Erythroblast (primary cell): Measurements from ENCODE around the gene ZMYND8.
"Not testable (repeated sequence)": the region's sequence is repeated elsewhere in the genome, so short reads cannot be mapped to it uniquely, and the experiment has no call there.

ENCODE experiments used
- DNase-seq, 2 experiments: peaks; one replicate each; lab custom pipeline; 2025; lab: John Stamatoyannopoulos, UW
- GATA1 ChIP-seq: IDR thresholded peaks from 2 replicates; pipeline ENCODE4 v1.6.1; 2011; ENCODE audit warnings: low read depth, mild to moderate bottlenecking, control low read depth, low read length, moderate library complexity
- POLR2A ChIP-seq: IDR thresholded peaks from 2 replicates; pipeline ENCODE4 v1.6.1; 2011; ENCODE audit warnings: mild to moderate bottlenecking, low read length

Gene ZMYND8

DNA sequence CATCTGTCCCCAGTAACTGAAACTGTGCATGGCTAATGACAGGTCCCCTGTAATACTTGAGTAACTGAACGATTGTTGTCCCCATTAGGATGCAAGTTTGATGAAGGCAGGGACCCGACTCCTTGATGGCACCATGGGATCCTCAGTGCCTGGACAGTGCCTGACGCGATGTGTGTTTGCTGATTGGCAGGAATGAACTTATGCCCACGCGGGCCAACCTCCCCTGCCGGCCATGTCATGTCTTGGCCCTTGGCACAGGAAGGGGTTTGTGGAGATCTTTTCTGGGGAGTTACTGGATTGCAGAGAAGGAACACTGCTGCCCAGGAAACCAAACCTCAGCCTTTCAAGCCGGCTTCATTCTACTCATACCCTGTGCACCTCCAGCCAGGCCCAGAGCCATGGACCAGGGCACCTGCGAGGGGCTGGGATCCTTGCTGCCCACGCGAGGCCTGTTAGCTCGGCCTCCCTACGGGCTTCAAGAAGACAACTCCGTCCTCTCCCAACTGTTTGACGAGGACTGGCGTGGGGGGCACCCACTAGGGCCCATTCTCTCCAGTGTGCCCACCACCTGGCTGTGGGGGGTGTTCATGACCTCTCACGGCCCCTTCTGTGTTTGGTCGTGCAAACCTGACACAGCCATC lies 147.8 kb downstream of the ZMYND8 start:
- TF ChIP-seq GATA1 (no peak), POLR2A (no peak)
- no peak for DNase-seq

DNA sequence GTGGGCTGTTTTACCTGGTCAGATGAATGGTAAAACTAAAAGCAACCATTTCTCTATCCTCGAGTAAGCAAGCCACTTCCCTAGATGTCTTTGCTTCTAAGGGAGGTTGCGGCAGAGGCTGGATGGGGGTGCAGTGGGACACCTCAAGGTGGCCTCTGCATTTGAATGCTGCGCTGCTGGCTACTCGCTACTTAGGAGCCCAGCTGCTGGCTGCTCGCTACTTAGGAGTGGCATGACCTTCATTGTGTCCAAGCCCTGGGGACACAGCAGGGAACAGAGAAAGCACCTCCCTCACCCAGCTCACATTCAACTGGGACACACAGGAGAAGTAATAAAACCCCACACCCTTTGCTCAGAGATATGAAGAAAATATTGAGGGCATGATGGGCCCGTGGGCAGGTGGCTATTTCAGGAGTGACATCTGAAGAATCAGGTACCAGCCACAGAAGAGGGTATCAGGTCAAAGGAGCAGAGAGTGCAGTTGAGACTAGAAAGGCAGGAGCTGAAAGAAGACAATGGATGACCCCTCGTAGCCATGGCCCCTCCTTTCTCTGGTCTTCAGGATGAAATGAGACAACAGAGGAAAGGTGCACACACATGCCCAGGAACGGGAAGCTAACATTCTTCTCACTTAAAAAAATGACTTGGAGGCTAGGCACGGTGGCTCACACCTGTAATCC lies 149.4 kb downstream of the ZMYND8 start:
- TF ChIP-seq POLR2A = no peak
- DNase-seq = no peak

DNA sequence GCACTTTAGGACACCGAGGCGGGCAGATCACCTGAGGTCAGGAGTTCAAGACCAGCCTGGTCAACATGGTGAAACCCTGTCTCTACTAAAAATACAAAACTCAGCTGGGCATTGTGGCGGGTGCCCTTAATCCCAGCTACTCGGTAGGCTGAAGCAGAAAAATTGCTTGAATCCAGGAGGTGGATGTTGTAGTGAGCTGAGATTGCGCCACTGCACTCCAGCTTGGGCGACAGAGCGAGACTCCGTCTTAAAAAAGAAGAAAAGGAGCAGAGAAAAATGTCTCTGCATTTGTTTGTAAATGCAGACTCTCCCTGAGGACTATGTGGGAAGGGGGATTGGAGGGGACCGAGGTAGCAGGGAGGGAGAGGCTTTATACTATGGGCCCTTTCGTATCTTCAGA lies 149.9 kb downstream of the ZMYND8 start:
- not testable (repeated sequence) for DNase-seq

DNA sequence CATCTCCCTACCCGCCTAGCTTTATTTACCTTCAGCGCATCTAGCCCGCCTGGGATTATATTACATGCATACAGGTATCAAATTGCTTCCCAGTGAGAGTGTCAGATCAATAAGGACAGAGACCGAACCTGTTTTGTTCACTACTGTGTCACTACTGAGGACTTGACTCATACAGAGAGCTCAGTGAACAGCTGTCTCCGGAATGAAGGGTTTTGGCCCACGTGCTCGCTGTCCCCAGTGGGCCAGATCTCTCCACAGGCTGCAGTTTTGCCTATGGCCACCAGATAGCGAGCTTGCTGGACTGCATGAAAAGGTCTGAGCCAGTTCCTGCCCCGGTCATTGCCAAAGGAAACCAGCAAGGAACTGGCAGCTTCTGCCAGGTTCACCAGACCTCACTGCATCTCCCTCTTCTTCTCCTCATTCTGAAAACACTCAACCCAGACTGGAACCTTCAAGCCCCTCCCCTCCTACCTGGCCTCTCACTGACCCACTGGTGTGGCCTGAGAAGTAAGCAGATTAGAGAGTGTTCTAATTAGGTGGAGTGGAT lies 150.8 kb downstream of the ZMYND8 start:
- no peak for TF ChIP-seq GATA1
- no peak for TF ChIP-seq POLR2A
- DNase-seq = peak; percentile 70 to 77

DNA sequence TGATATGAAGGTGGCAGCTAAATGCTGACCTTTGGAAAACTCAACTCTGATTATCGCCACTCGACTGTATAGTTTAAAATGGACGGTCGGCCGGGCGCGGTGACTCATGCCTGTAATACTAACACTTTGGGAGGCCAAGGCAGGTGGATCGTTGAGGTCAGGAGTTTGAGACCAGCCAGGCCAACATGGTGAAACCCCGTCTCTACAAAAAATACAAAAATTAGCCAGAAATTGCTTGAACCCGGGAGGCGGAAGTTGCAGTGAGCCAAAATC lies 151.7 kb downstream of the ZMYND8 start:
- not testable (repeated sequence) for DNase-seq

DNA sequence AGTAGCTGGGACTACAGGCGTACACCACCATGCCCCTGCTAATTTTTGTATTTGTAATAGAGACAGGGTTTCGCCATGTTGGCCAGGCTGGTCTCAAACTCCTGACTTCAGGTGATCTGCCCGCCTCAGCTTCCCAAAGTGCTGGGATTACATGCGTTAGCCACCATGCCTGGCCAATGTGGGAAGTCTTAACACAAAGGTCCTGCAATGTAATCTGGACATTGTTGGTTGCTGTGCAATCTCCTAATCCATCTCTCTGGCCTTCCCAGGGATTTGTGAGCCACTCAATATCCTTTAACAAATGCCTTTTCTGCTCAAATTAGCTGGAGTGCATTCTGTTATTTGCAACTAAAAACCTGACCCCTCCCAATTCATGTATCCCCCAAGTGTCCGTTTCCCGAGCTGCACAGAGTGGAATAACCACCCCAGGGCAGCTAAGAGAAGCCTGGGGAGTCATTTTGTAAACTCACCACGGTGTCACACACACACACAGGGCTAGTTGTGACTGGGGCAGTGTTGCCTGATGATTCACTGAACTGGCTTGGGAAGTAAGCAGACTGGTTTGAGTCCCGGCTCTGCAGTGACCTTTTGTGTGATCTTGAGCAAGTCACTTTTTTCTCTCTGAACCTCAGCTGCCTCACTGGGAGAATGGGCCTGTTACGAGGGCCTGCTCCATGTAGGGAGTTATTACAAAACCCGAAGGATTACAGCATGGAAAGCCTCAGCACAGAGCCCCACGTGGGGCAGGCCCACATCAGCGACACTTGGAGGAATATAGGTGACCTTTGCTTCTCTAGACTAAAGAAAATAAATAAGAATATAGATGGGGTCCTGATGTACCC lies 152.3 kb downstream of the ZMYND8 start:
- DNase-seq = no peak
- TF ChIP-seq GATA1 (no peak), POLR2A (no peak)

DNA sequence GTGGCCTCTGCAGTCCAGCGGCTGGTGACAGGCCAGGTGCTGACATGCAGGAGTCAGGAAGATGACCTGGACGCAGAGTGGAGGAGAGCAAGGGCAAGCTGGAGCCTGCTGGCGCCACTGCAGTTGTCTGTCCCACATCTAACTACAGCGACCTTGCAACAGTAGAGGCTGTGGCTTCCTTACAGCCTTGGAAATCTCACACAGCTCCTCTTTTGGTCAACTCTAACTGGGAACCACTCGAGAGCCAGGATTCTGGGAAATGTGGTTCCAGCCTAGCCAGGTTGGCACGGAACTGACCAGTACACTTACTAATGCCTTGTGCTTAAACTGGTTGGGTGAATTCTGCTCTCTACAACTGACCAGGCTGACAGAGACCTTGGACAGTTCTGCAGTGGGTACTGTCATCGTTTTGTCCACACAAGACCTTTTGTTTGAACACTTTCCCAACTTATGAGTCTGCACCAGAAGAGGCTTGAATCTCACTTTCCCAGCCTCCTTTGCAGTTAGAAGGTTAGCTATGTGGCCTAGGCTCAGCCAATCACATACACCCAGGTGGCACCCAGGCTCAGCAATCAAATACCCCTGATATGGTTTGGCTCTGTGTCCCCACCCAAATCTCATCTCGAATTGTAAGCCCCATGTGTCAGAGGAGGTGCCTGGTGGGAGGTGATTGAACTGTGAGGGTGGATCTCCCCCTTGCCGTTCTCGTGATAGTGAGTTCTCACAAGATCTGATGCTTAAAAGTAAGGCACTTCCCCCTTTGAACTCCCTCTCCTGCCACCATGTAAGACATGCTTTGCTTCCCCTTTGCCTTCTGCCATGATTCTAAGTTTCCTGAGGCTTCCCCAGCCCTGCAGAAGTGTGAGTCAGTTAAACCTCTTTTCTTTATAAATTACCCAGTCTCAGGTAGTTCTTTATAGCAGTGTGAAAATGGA lies 153.5 kb downstream of the ZMYND8 start:
- peak; percentile 12 to 60 for DNase-seq
- TF ChIP-seq POLR2A = no peak
- TF ChIP-seq GATA1 = no peak

DNA sequence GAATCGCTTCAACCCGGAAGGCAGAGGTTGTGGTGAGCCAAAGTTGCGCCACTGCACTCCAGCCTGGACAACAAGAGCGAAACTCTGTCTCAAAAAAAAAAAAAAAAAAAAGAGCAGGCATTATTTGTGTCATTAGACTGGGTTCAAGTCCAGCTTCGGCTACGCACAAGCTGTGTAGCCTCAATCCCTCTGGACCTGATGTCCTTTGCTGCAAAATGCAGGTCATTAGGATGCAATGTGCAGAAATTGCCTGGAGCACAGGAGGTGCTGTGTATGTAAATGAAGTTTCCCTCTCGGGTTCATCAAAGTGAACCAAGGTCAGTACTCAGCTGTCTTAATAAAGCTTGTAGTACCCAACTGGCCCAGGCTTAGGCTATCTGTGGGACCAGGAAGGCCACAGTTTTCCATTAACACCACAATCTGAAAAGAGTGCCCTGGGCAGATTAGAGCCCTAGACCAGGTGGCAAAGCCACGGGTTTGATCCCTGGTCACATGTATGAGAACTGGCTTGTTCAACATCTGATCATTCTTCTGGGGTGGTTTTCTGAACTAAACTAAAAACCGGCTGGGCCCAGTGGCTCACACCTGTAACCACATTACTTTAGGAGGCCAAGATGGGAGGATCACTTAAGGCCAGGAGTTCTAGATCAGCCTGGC lies 155.3 kb downstream of the ZMYND8 start:
- peak in 1 of 2 experiments; percentile 54 for DNase-seq
- TF ChIP-seq POLR2A (no peak), GATA1 (no peak)

DNA sequence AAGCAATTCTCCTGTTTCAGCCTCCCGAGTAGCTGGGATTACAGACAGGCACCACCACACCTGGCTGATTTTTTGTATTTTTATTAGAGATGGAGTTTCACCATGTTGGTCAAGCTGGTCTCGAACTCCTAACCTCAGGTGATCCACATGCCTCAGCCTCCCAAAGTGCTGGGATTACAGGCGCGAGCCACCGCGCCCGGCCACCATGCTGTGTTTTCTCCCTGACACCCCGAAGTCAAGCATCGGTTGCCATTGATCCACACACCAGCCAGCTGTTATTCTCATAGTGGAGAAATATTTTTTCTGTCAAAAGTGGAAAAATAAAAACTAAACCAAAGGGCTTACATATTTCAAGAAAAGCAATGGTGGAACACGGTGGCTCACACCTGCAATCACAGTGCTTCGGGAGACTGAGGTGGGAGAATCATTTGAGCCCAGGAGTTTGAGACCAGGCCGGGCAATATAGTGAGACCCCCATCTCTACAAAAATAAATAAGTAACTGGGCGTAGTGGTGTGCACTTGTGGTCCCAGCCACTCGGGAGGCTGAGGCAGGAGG lies 157.4 kb downstream of the ZMYND8 start:
- no peak for TF ChIP-seq GATA1
- TF ChIP-seq POLR2A = no peak
- DNase-seq = no peak

DNA sequence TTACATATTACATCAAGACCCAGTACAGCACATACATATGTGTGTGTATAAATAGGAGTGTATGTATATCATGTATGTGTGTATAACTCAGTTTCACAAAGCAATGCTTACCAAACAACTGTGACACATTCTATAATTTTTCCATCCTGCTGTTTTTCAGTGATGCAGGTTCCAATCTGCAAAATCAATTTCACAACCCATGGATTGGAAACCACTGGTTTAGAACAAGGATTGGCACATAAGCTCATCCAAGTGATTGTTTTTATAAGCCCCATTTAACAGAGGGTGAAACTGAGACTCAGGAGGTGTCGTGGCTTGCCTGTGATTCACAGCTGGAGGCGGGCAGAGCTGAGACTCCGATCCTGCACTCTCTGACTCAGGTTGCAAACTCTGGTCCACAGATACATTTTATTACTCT lies 158.2 kb downstream of the ZMYND8 start:
- no peak for DNase-seq
- TF ChIP-seq POLR2A = no peak
- no peak for TF ChIP-seq GATA1

DNA sequence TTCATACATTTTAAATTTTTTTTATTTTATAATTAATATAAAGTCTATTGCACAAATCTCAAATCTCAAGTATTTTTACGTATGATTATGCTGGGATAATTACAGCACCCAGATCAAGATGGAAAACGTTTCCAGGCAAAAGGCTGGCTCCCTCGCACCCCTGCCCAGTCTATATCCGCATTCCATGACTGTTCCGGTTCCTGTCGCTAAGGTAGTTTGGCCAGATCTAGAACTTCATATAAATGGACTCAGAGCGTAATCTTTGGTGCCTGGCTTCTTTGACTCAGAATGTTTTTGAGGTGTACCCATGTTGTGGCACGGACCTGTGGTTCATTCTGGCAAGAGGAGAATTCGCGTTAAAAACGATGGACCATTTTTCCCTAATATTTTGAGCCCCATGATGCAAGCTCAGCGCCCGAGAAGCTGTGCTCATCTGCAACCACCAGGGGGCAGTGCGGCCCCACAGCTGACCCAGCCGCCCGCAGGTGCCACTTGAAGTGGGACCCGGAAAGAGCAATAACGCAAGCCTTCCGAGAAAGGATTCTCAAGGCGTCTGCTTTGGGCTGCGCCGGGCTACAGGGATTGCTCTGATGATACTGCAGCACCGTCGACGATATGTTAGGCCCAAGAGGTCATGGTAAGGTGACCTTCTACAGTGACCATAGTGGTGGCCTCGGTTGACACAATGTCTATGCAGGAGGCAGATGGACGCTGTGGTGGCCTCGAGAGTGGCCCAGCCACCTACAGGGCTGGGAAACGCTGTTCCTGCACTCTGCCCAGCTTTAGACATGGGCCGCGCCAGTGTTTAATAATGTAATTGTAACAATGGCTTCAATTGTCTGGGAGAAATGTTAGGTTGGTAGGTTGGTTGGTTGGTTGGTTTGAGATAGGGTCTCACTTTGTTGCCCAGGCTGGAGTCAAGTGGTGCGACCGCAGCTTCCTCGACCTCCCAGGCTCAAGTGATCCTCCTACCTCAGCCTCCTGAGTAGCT lies 160.1 kb downstream of the ZMYND8 start:
- DNase-seq = peak; percentile 79 to 87
- TF ChIP-seq GATA1 (no peak), POLR2A (no peak)

DNA sequence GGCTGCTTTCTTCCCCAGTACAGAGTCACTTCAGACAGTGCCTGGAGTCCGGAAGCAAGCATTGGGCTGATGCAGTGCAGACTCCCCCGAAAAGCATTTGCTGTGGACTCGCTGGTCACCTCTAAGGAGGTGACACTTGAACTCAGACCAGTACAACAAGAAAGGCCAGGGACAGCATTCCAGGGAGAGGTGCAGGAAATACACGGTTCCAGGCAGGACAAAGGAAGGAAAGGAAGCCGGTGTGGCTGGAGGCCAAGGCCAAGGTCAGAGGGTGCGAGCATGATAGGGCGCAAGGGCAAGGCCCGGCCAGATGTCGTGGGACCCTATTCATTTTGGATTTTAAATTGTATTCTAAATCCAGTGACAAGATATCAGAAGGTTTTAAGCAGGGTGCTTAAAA lies 160.9 kb downstream of the ZMYND8 start:
- no peak for DNase-seq
- TF ChIP-seq POLR2A (no peak), GATA1 (no peak)
